ENCODE data around the gene AGER. TPM values are rescaled to one million over a fixed set of nuclear protein-coding genes. Genes with fewer than 3 reads are reported as not detected.

The AGER gene
- total and polyA plus RNA-seq, 2 donors (not counting 3 experiments of a cell fraction or from before 2014, with no cell fraction given), result 5.1 to 18.5 TPM

- dilution Hi-C loops (cut with MboI; ENCODE audit: extremely low pct_ligation_motif_present, low sequenced_read_pairs), result no loop called here
- DNase-seq (ENCODE audit: low read depth, low spot score), result peak; percentile 99
- intact Hi-C loops (cut with micrococcal nuclease), result loop anchor here (1.0 to 10.0 kb wide), 11 partner anchors 18 to 773 kb away; partner anchors contain the start of genes C6orf47, CSNK2B, FKBPL and GPANK1
Measured at GRCh38 chr6:32195902-32196681, 12.0 kb upstream of the AGER start.

More at GRCh38 chr6:32195902-32196681, 12.0 kb upstream of the AGER start:
- H3K4me2 ChIP-seq (ENCODE audit: insufficient read depth, low read length), result peak overlapping the region; percentile 71
- peak overlapping the region; percentile 99 for H3K9ac ChIP-seq (replicated peaks; ENCODE audit: extremely low read depth, insufficient read depth, low read length)
- ChIA-PET POLR2A (interaction anchor here (0.7 to 1.6 kb wide), 8 partner anchors 9 to 68 kb away, joined by 3 to 9 read pairs (median 4); partner anchors contain the start of genes ATF6B and FKBPL), CTCF (interaction anchor here (0.8 to 1.6 kb wide), 23 partner anchors 10 to 642 kb away, joined by 3 to 24 read pairs (median 3); partner anchors contain the start of genes AGPAT1, ATF6B, FKBPL and NOTCH4)
- BruUV-seq (replicated peaks), result TSS peak; percentile 92
- no peaks in the 10 kb centered on the region for H3K9me3 ChIP-seq (replicated peaks; ENCODE audit: control insufficient read depth, insufficient read depth, low read length)
- no peaks in the 10 kb centered on the region for H3K9me1 ChIP-seq (replicated peaks; ENCODE audit: control insufficient read depth, extremely low read depth, insufficient read depth, low read length)
- peaks cover 0 to 5% of the 10 kb centered on the region in 2 experiments for H3K36me3 ChIP-seq (ENCODE audit: control insufficient read depth in 2 of 2, extremely low read depth in 1 of 2, insufficient read depth in 2 of 2, low read length in 2 of 2)
- no peaks in the 10 kb centered on the region for H4K20me1 ChIP-seq (replicated peaks; ENCODE audit: control insufficient read depth, extremely low read depth, insufficient read depth, low read length)
- peaks cover 4% of the 10 kb centered on the region for H3K79me2 ChIP-seq (ENCODE audit: control insufficient read depth, insufficient read depth, low read length)
- no peak for FAIRE-seq
- H3K27me3 ChIP-seq (ENCODE audit: control insufficient read depth in 2 of 2, insufficient read depth in 2 of 2, low read length in 2 of 2), result no peaks in the 10 kb centered on the region
- TF ChIP-seq JUN (IDR thresholded peaks at IDR 0.05; ENCODE audit: borderline replicate concordance, insufficient read depth, insufficient read length, low read depth) (peak; percentile 91), FOS (IDR thresholded peaks at IDR 0.05; ENCODE audit: borderline replicate concordance, insufficient read depth, low read length) (peak; percentile 31), CTCF (IDR thresholded peaks at IDR 0.05; ENCODE audit: extremely low read depth in 1 of 2, insufficient read depth in 1 of 2, low read depth in 1 of 2, low read length in 2 of 2) (no peak), POLR2A (IDR thresholded peaks at IDR 0.05; ENCODE audit: low read depth, low read length) (peak; percentile 84), GATA2 (IDR thresholded peaks at IDR 0.05; ENCODE audit: insufficient read depth, insufficient read length, low read depth, low read length) (no peak), POLR2AphosphoS5 (IDR thresholded peaks at IDR 0.05; ENCODE audit: insufficient read depth, low read depth, low read length) (peak; percentile 78), MYC (IDR thresholded peaks at IDR 0.05; ENCODE audit: low read depth, low read length) (no peak), MAX (IDR thresholded peaks at IDR 0.05; ENCODE audit: insufficient read depth, insufficient read length) (peak; percentile 84), EZH2 (IDR thresholded peaks at IDR 0.05; ENCODE audit: borderline replicate concordance, low read depth, low read length, severe bottlenecking) (no peak)
- H3K4me1 ChIP-seq (ENCODE audit: control insufficient read depth, extremely low read depth, insufficient read depth, low read length), result peaks cover 33% of the 10 kb centered on the region
- H3K4me3 ChIP-seq (replicated peaks in 1 of 3; ENCODE audit: insufficient read depth in 1 of 3, low read depth in 1 of 3, low read length in 3 of 3), result peak overlapping the region; percentile 5 to 59 (median 48)
- H2AFZ ChIP-seq (ENCODE audit: low read depth, low read length), result no peak overlapping the region
- H3K27ac ChIP-seq (ENCODE audit: insufficient read depth, low read depth, low read length), result peak overlapping the region; percentile 99

All from endothelial cell of umbilical vein (primary cell).